NCI-H146 (cell line): ENCODE results near the gene DAPK2.
"Not testable (repeated sequence)": the region's sequence is repeated elsewhere in the genome, so short reads cannot be mapped to it uniquely, and the experiment has no call there.

Source experiments
- DNase-seq: peaks from one replicate; lab custom pipeline; 2025; lab: John Stamatoyannopoulos, UW

The DAPK2 gene

GRCh38 chr15:63972801-63973200 lies 73.5 kb downstream of the DAPK2 start:
- DNase-seq = peak; percentile 83

DNA sequence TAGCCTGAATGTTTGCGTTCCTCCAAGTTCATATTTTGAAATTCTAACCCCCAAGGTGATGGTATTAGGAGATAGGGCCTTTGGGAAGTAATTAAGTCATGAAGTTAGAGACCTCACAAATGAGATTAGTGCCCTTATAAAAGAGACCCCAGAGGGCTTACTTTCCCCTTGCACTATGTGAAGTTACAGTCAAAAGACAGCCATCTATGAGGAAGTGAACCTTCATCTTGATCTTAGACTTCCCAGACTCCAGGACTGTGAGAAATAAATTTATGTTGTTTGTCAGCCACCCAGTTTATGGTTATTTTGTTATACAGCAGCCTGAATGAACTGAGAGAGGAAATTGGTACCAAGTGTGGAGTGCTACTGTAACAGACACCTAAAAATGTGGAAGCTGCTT lies 74.4 kb downstream of the DAPK2 start:
- no peak for DNase-seq

GRCh38 chr15:63971427-63971805 lies 74.9 kb downstream of the DAPK2 start:
- DNase-seq = no peak

GRCh38 chr15:63970621-63971426 lies 75.5 kb downstream of the DAPK2 start:
- no peak for DNase-seq

DNA sequence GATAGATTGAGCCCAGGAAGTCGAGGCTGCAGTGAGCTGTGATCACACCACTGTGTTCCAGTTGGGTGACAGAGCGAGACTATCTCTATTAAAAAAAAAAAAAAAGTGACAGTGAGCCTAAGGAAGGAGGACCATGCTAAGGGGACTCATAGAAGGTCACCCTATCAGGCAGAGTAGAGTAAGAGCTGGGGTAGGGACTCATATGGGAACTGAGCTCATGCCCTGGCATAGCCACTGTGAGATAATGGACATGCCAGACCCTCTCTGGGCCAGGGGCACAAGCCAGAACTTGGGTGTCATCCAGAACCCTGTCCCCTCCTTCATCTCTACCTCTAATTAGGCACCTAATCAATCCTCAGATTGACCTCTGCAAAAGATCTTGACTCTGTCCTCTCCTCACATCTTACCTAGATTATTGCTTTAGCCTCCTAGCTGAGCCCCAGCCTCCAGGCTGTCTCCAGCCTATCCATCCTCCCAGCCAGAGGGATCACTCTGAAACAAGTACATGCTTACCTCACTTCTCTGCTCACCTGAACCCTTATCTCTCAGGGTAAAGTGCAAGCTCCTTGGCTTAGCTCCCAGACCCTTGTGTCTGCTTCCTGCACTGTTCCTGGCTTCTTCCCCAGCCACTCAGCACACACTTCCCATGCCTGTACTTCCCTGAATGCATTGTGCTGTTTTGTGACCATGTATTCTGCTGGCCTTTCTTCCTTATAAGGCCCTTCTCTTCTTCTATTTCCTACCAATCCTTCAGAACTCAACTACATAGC lies 76.4 kb downstream of the DAPK2 start:
- DNase-seq = no peak

GRCh38 chr15:63968700-63969099 lies 77.6 kb downstream of the DAPK2 start:
- DNase-seq = peak; percentile 27

DNA sequence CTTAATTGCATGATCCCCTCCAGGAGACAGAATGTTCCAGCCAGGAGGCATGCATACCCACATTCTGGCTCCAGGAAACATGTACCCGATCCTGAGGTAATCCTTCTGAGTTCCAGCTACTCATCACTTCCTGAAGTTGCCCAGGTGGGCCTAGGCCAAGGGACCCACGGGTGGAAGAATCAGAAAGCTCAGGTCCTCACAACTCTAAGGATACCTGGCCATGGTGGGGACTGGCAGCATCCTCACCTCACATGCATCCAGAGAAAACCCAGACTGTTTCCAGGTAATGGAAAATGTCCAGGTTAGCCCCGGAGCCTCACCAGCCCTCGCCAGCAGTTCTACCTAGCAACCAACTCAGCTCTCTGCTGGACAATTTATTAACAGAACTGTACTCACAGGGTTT lies 78.2 kb downstream of the DAPK2 start:
- DNase-seq = no peak

DNA sequence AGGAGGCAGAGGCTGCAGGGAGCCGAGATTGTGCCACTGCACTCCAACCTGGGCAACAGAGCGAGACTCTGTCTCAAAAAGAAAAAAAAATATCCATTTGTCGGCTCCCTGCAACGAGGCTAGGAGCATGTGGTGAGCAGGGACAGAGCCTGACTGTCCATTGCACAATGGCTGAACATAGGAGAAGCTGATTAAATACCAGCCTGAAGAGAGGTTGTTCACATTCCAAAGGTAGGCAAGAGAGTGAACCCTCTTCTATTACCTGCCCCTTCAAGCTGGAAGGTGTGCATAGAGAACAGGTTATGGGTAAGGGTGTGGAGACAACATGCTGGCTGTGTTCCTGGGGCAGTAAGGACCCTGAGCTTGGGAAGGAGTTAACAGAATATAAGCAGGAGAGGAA lies 78.7 kb downstream of the DAPK2 start:
- DNase-seq = no peak

GRCh38 chr15:63962947-63963721 lies 83.2 kb downstream of the DAPK2 start:
- DNase-seq = not testable (repeated sequence)

GRCh38 chr15:63953524-63953923 lies 92.8 kb downstream of the DAPK2 start:
- DNase-seq = no peak

DNA sequence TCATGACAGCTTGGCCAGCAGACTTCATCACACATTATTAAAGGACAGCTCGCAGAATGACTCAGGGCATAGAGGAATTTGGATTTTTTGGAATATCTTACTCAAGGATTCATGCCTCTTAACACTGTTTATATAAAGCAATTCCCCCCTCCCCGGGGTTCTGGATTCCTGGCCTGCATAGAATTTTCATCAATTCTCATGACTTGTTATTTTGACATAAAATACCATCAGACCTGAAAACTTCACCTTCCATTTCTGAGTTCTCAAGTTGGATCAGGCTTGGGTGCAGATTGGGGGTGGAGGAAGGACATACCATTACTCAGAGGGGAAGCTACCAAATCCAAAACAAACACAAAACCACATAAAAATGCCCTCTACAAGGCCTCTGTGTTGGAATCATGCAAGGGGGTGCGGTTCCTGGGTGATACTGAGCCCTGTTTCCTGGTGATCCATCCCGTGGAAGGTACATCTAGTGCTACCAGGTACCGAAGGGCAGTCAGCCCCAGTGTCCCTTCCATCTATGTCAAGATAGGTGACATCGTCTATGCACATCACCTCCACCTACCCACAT lies 95.3 kb downstream of the DAPK2 start:
- no peak for DNase-seq

DNA sequence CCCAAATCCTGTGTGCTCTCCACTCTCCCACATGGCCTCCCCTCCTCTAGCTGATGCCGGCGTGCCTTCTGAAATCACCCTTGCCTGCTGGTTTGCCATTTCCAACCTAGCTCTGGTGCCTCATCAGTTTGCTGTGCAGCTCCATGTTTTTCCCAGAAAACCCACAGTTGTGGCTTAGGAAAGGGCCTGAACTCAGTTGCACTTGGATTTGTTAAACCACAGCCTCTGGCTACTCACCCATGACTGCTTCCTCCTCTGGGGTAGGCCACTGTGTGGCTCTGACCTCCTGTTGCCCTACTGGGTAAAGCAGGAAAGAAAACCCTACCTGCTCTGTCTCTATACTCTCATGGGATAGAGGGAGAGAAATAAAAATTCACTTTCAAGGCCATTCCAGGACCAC lies 97.3 kb downstream of the DAPK2 start:
- DNase-seq = no peak

DNA sequence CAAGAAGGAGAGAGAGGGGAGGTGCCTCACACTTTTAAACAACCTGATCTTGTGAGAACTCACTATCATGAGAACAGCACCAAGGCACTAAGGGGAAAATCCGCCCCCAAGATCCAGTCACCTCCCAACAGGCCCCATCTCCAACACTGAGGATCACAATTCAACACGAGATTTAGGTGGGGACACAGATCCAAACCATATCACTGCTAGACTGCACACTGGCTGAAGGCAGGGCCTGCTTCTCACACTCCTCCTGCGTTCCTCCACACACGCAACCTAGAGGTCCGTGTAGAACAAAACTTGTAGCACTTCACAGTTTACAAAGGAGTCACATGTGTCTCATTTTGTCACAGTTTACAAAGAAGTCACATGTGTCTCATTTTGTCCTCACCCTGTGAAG lies 97.8 kb downstream of the DAPK2 start:
- no peak for DNase-seq

GRCh38 chr15:63947228-63947627 lies 99.1 kb downstream of the DAPK2 start:
- no peak for DNase-seq

DNA sequence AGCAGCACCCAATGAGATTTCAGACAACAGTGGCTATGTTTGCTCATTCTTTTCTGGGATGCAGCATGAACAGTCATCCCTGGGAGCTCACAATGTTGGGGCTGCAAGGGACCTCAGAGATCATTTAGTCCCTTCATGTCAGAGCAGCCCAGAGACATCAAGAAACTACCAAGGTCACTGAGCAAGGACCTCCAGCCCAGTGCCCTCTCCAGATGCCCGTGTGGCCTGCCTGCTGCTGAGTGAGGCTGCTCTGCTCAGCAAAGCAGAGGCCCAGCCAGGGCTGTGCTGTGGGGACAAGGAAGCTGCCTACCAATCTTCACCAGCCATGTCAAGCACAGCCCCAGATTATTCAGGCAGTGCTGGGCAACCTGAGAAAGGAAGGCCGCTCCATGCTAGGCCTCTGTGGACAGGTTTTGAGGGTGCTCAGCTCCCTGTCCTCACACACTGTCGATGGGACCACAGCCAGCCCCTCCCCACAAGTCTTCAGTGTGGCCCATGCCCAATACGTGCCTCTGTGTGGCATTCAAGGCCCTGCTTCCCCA lies 99.7 kb downstream of the DAPK2 start:
- DNase-seq = no peak

DNA sequence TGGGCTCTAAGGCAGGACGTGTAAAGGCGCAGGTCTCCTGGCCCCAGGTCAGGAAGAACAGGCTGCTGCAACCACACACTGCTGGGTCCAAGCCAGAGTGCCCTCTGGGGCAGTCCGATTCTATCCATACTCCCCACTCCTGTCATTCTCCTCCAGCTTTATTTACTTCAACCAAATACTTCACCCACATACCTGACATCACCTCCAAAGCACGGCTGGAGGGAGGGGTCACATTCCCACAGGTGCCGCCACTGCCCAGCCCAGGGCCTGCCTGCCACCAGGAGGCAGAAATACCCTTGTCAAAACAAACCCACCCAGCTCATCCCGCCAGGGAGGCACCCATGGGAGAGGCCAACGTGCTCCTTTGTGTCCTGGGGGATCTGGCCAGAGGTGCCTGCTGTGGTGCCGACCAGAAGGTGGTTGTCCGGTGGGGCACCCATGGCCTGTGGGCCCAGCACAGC lies 100.4 kb downstream of the DAPK2 start:
- DNase-seq = no peak

DNA sequence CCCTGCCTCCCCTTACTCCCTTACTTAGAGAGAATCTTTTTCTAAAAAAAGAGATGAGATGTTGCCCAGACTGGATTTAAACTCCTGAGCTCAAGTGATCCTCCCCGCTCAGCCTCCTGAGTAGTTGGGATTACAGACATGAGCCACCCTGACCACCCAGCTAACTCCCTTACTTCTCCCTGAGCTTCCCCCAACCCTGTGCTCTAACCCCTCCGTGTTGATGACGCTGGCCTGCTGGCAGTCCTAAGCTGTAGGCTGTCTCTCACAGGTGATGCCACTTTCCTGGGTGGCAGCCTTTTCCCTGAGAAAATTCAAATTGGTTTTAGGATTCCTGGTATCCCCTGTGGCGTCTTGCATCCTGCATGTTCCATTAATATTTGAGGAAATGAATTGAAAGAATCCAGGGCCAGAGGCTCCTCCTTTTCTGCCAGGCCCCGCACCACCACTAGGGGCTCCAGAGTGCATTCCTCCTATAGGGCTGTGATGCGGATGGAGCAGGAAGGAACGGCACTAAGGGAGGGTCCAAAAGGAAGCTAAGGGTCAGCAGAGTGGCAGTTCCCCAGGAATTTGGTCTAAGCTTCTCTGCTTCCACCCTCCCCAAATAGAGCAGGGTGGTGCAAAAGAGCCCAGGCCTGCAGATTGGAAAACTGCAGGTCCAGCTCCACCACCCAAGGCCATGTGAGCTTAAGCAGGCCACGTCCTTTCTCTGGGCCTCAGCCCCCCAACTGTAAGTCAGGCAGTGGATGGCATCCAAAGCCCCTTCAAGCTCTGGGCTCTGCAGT lies 101.1 kb downstream of the DAPK2 start:
- DNase-seq = peak; percentile 40

GRCh38 chr15:63944681-63944955 lies 101.7 kb downstream of the DAPK2 start:
- no peak for DNase-seq

DNA sequence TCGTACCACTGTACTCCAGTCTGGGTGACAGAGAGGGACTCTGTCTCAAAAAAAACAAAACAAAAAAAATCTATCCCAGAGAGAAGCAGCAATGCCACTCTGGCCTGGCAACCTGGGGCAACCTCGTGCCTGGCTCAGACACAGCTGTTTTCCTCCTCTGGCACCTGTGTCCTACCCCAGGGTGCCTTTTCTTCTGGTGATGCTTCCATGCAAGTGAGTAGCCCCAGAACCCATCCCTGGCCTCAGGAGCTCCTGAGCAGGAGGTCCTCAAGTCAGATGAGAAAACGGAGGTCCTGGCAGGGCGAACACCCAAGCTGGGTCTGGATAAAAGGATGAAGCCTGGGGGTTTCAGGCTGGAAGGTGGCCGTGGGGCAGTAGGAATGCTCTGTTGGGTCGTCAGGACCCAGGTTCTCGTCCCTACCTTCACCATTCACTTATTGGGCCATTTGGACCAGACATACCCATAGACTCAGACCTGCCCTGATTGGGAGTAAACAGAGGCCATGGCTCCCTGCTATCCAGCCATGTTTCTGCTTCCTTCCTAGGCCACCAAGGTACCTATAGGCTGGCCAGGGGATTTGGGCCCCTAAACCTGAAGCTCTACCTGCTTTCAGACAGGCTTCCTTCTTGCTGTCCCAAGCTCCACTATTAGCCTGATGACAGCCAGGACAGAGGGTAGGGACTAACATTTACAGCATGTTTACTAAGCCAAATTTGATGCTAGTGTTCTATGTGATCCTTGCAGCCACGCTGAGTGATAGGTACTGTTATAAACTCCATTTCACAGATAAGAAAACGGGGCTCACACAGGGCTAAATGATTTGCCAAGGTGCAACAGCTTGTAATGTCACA lies 102.2 kb downstream of the DAPK2 start:
- DNase-seq = no peak
